Measurements from ENCODE around the gene PEX5. TPM values are rescaled to one million over a fixed set of nuclear protein-coding genes. Genes with fewer than 3 reads are reported as not detected.

PEX5 gene
- total and polyA plus RNA-seq, 8 donors: 34.1 to 59.4 (median 50.3) TPM

GRCh38 chr12:7219599-7220243 is 30.2 kb downstream of the PEX5 start:
- ATAC-seq: peak; percentile 90
- H3K36me3 ChIP-seq: no peaks in the 10 kb centered on the region
- intact Hi-C loops (cut with DNase I): loop anchor here (5.0 to 10.0 kb wide), 3 partner anchors 235 to 418 kb away; no protein-coding TSS in a partner anchor

GRCh38 chr12:7221486-7221885 is 32.0 kb downstream of the PEX5 start:
- Histone ChIP-seq H3K4me1 (no peaks in the 10 kb centered on the region), H3K27ac (no peak overlapping the region), H3K9me3 (no peaks in the 10 kb centered on the region), H3K27me3 (no peaks in the 10 kb centered on the region), H3K4me3 (no peak overlapping the region), H3K36me3 (no peaks in the 10 kb centered on the region)
- no peak for TF ChIP-seq CTCF (IDR thresholded peaks at IDR 0.05)
- intact Hi-C loops (cut with DNase I): loop anchor here (5.0 to 10.0 kb wide), 3 partner anchors 233 to 416 kb away; no protein-coding TSS in a partner anchor
- DNase-seq (no peak), ATAC-seq (no peak)

More at GRCh38 chr12:7219599-7220243, 30.2 kb downstream of the PEX5 start:
- no peaks in the 10 kb centered on the region for H3K27me3 ChIP-seq
- H3K4me3 ChIP-seq: no peak overlapping the region
- H3K9me3 ChIP-seq: no peaks in the 10 kb centered on the region
- H3K27ac ChIP-seq: no peak overlapping the region
- TF ChIP-seq CTCF (IDR thresholded peaks at IDR 0.05): peak; percentile 74 to 78
- DNase-seq: peak in 3 of 4 donors; percentile 54 to 77 (median 60)
- no peaks in the 10 kb centered on the region for H3K4me1 ChIP-seq

GRCh38 chr12:7229741-7230140 is 40.3 kb downstream of the PEX5 start:
- H3K4me3 ChIP-seq: no peak overlapping the region
- peaks cover 0 to 2% of the 10 kb centered on the region in 2 donors for H3K9me3 ChIP-seq
- DNase-seq: no peak
- H3K27me3 ChIP-seq: no peaks in the 10 kb centered on the region
- intact Hi-C loops (cut with DNase I): loop anchor here in 1 of 2 donors (10.0 kb wide), 1 partner anchor 225 kb away; no protein-coding TSS in a partner anchor
- H3K4me1 ChIP-seq: no peaks in the 10 kb centered on the region
- no peaks in the 10 kb centered on the region for H3K36me3 ChIP-seq
- ATAC-seq: no peak
- H3K27ac ChIP-seq: no peak overlapping the region
- no peak for TF ChIP-seq CTCF (IDR thresholded peaks at IDR 0.05)

- TF ChIP-seq CTCF (IDR thresholded peaks at IDR 0.05): no peak
- no peaks in the 10 kb centered on the region for H3K9me3 ChIP-seq
- no peak for ATAC-seq
- no peaks in the 10 kb centered on the region for H3K27me3 ChIP-seq
- DNase-seq: no peak
- intact Hi-C loops (cut with DNase I): no loop called here
- H3K27ac ChIP-seq: no peak overlapping the region
- H3K36me3 ChIP-seq: no peaks in the 10 kb centered on the region
- H3K4me3 ChIP-seq: no peak overlapping the region
- no peaks in the 10 kb centered on the region for H3K4me1 ChIP-seq
These were observed 52.0 kb downstream of the PEX5 start for GRCh38 chr12:7241404-7242005.
